Esophagus squamous epithelium (tissue), 4 donors: ENCODE data around the gene PTK6.

Source experiments
- CTCF ChIP-seq, 6 experiments: fragments of 450-650 bp in 4 of 6; fragments of 200-600 bp in 2 of 6; sonication (generic) in 2 of 6; IDR thresholded peaks; one replicate each; pipeline ENCODE4 v1.5.1; 2016 to 2019; ENCODE audit warnings: antibody characterized with exemption in 6 of 6, mild to moderate bottlenecking in 4 of 6, moderate library complexity in 4 of 6
- POLR2A ChIP-seq, 4 donors: fragments of 450-650 bp; IDR thresholded peaks; one replicate each; pipeline ENCODE4 v1.6.1; 2017; ENCODE audit warnings: antibody characterized with exemption in 4 of 4, mild to moderate bottlenecking in 4 of 4, moderate library complexity in 3 of 4

DNA sequence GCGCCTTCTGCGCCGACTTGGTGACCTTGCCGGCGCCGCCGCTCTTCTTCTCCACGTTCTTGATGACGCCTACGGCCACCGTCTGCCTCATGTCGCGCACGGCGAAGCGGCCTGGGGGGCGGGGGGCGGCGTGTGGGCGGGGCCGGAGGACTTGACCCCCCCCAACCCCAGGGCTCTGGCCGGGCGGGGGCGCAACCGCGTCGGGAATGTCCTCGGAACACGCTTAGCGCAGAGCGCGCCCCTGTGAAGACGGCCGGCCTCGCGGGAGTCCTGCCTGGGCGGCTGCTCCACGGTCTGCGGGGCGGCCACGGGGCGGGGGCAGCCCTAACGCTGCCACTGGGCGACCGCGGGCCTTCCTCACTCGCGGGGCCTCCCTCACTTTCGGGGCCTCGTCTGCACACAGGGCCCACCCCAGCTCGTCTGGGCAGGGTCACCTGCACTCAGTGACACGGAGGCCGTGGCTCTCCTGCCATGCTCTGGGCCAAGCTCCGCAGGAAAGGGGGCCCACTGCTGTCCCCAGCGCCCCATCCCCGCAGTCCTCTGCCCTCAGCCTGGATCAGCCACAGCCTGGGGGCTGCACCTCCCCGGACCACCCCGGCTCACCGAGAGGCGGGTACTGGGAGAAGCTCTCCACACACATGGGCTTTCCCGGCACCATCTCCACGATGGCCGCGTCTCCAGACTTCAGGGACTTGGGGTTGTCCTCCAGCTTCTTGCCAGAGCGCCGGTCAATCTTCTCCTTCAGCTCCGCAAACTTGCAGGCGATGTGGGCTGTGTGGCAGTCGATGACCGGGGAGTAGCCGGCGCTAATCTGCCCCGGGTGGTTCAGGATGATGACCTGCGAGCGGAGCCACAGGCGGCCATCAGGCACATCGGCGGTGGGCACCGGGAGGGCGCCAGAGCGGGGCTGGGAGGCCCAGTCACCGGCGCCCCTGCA lies 48.6 kb downstream of the PTK6 start:
- TF ChIP-seq CTCF (IDR thresholded peaks at IDR 0.05) (no peak), POLR2A (IDR thresholded peaks at IDR 0.05) (no peak)
